HepG2 (cell line): ENCODE data around the gene MED15. TPM values are rescaled to one million over a fixed set of nuclear protein-coding genes. Genes with fewer than 3 reads are reported as not detected.

Experiments used
- ATAC-seq: fragments of 200-7000 bp; cut with Tn5 transposase; 3 replicates; pipeline ENCODE4 v1.9.1; 2020; ENCODE audit warnings: mild to moderate bottlenecking, moderate library complexity
- BruUV-seq: library from RNA; stranded (reverse); fragments of 400-500 nt; replicated peaks from 2 replicates; lab custom pipeline; 2021; lab: Mats Ljungman, UMichigan
- CTCF ChIA-PET: fragments of 300-600 bp; formaldehyde crosslinking; extraction: SDS; loops from one replicate; lab custom pipeline; 2021; ENCODE audit warnings: low total read pairs, inconsistent platforms, low intra/inter-chr PET ratio; lab: Yijun Ruan, JAX
- POLR2A ChIA-PET: fragments of 350-600 bp; sonication (Branson Sonifier 250); formaldehyde crosslinking; loops from one replicate; lab custom pipeline; 2020; ENCODE audit warnings: antibody characterized with exemption, inconsistent platforms; lab: Yijun Ruan, JAX
- DNase-seq: peaks from one replicate; pipeline ENCODE4 v3.0.0-alpha.2; 2015; ENCODE audit warnings: low spot score
- FAIRE-seq: peaks from 3 replicates; lab custom pipeline; 2011; peaks lifted over from hg19 to GRCh38; lab: Jason Lieb, UNC
- H2AFZ ChIP-seq: one replicate; pipeline ENCODE4 v1.6.1; 2011; ENCODE audit warnings: low read length, inconsistent platforms
- H3K27ac ChIP-seq: fragments of 300-600 bp; 3 replicates; pipeline ENCODE4 v1.8.0; 2011; ENCODE audit warnings: mixed run types, mild to moderate bottlenecking, mixed read lengths, low read length, inconsistent platforms; ENCODE audit not compliant: insufficient read depth; ENCODE audit errors: extremely low read length
- H3K27me3 ChIP-seq, 2 experiments: fragments of 200-600 bp in 1 of 2; 2 replicates in 1 of 2; 3 replicates in 1 of 2; pipeline versions ENCODE4 v1.6.0 to v1.8.0; 2011; ENCODE audit warnings: low read length in 2 of 2, mild to moderate bottlenecking in 2 of 2, moderate library complexity in 2 of 2, inconsistent platforms in 1 of 2; ENCODE audit not compliant: insufficient read depth in 2 of 2, control insufficient read depth in 1 of 2
- H3K36me3 ChIP-seq, 2 experiments: fragments of 200-600 bp in 1 of 2; replicated peaks in 1 of 2; 2 replicates in 1 of 2; 3 replicates in 1 of 2; pipeline versions ENCODE4 v1.5.1 to v1.8.0; 2011; ENCODE audit warnings: low read length in 2 of 2, inconsistent platforms in 1 of 2; ENCODE audit not compliant: insufficient read depth in 2 of 2, control insufficient read depth in 1 of 2
- H3K4me1 ChIP-seq: 2 replicates; pipeline ENCODE4 v1.5.1; 2012; ENCODE audit warnings: low read length, inconsistent platforms; ENCODE audit not compliant: insufficient read depth
- H3K4me2 ChIP-seq: 2 replicates; pipeline ENCODE4 v1.6.0; 2011; ENCODE audit warnings: low read depth, low read length, inconsistent platforms
- H3K4me3 ChIP-seq, 3 experiments: fragments of 200-600 bp in 1 of 3; sonication (generic), shearing (Covaris generic) in 1 of 3; replicated peaks in 1 of 3; 2 replicates each; pipeline ENCODE4 v1.5.1; 2011 to 2016; ENCODE audit warnings: low read length in 3 of 3, inconsistent platforms in 2 of 3, low read depth in 2 of 3, mild to moderate bottlenecking in 2 of 3, control low read depth in 1 of 3, mixed read lengths in 1 of 3; ENCODE audit not compliant: insufficient read depth in 1 of 3
- H3K79me2 ChIP-seq: one replicate; pipeline ENCODE4 v1.6.1; 2011; ENCODE audit warnings: low read length, inconsistent platforms; ENCODE audit not compliant: insufficient read depth
- H3K9ac ChIP-seq: 2 replicates; pipeline ENCODE4 v1.6.0; 2011; ENCODE audit warnings: mild to moderate bottlenecking, low read depth, low read length, inconsistent platforms; ENCODE audit not compliant: insufficient read depth
- H3K9me3 ChIP-seq: 2 replicates; pipeline ENCODE4 v1.5.1; 2012; ENCODE audit warnings: mild to moderate bottlenecking, low read length
- H4K20me1 ChIP-seq: 2 replicates; pipeline ENCODE4 v1.6.0; 2011; ENCODE audit warnings: inconsistent platforms, mild to moderate bottlenecking, low read length, moderate library complexity; ENCODE audit not compliant: insufficient read depth
- MED13 ChIP-seq: sonication (generic); formaldehyde crosslinking; IDR thresholded peaks from 2 replicates; pipeline ENCODE4 v1.5.0; 2020; ENCODE audit warnings: missing genetic modification reagents
- SYNCRIP ChIP-seq: fragments of 200-400 bp; formaldehyde crosslinking; IDR thresholded peaks from 2 replicates; pipeline ENCODE4 v1.6.1; 2018; ENCODE audit warnings: mild to moderate bottlenecking, low read depth, low read length; ENCODE audit not compliant: insufficient read depth
- TCF12 ChIP-seq, 2 experiments: fragments of 450-650 bp in 1 of 2; sonication (generic) in 1 of 2; formaldehyde crosslinking in 1 of 2; IDR thresholded peaks; 2 replicates each; pipeline versions ENCODE4 v1.6.1 to v1.8.0; 2017 to 2022; ENCODE audit warnings: antibody characterized with exemption in 1 of 2, mild to moderate bottlenecking in 1 of 2, missing genetic modification reagents in 1 of 2, moderate library complexity in 1 of 2
- ZMYM3 ChIP-seq: sonication (generic); formaldehyde crosslinking; IDR thresholded peaks from 2 replicates; pipeline ENCODE4 v1.5.1; 2020; ENCODE audit warnings: mild to moderate bottlenecking, missing genetic modification reagents
- WGBS: methylation state at CpG from one replicate; pipeline ENCODE4 v1.1.6; 2017; ENCODE audit warnings: low lambda C conversion rate; 5-methylcytosine and 5-hydroxymethylcytosine counted together
- in situ Hi-C: cut with HindIII; loops from 2 replicates; pipeline ENCODE4 v1.10.0; 2017; ENCODE audit warnings: low pct_unique_long_range_greater_than_20kb; ENCODE audit not compliant: extremely low pct_ligation_motif_present
- intact Hi-C: fragments of 100-400 bp; cut with micrococcal nuclease; formaldehyde crosslinking; loops from one replicate; pipeline ENCODE4 v1.10.0; 2022; ENCODE audit not compliant: unreplicated experiment
- polyA plus RNA-seq, 8 experiments: library from polyadenylated mRNA; depleted of rRNA in 3 of 8; stranded (reverse) in 7 of 8; unstranded in 1 of 8; fragments of >200 nt; fragmentation: Illumina TruSeq in 4 of 8; extraction: Trizol in 4 of 8; gene quantifications; 2 replicates each; pipeline versions ENCODE4 v1.2.1 to v1.2.3, GENCODE V29; 2011 to 2016; ENCODE audit warnings: low read depth in 4 of 8, missing spikeins in 1 of 8, mixed read lengths in 1 of 8; ENCODE audit not compliant: insufficient read depth in 1 of 8
- total RNA-seq, 5 experiments: library from RNA; depleted of rRNA; stranded (reverse); fragments of >200 nt; fragmentation: Illumina TruSeq; extraction: Trizol; gene quantifications; 2 replicates each; pipeline ENCODE4 v1.2.3, GENCODE V29; 2016; ENCODE audit warnings: low read depth in 1 of 5
- TF ChIP-seq, protein P1 (sequence below), 2 experiments: fragments of 450-650 bp in 1 of 2; sonication (generic) in 1 of 2; formaldehyde crosslinking in 1 of 2; IDR thresholded peaks; 2 replicates each; pipeline versions ENCODE4 v1.6.1 to v1.8.0; 2016 to 2022; ENCODE audit warnings: antibody characterized with exemption in 1 of 2, mild to moderate bottlenecking in 1 of 2, missing genetic modification reagents in 1 of 2
- TF ChIP-seq, protein P2 (sequence below): sonication (generic); formaldehyde crosslinking; IDR thresholded peaks from 2 replicates; pipeline ENCODE4 v1.4.0; 2020; ENCODE audit warnings: missing genetic modification reagents, borderline replicate concordance

The MED15 gene
- total and polyA plus RNA-seq, 2 of the 13 experiments (the other 11 are each of a cell fraction or from before 2014, with no cell fraction given), result 14.3 to 27.0 TPM

DNA sequence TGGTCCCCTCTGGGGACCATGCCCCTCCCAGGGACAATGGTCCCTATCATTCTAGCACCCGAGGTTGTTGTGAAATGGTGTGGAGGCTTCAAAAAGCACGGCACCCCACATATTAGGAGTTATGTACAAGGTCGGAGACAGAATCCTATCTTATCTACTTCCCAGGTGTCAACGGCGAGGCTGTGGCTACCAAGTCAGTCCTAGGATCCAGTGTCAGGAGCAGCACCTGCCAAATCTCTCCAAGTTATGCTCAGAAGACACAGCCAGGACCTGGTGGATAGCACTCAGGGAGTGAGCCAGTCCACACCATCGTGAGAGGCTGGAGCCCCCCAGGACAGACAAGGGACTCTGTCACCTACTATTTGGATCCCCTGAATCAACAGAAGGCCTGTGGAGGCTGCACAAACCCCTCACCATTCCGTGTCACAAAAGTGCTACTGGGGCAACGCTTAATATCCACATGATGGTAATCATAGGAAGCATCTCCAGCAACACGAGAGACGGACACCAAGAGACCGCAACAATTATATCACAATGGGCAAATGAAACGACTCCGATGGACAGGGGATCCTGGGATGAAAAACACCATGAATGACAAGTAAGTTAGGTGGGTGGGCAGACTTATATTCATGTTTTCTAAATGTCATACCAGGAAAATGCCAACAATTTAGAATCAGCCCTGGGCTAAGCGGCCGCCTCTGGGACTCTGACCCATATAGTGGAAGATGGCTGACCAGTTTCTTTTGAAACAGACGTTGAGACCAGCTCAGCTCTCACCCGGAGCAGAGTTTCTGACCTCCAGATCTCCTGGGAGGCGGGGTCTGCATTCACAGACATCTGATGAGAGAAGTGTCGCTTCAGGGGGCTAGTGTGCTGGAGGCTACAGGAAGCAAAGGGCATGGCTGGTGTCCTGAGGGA lies 108.4 kb downstream of the MED15 start:
- no peak overlapping the region for H3K4me3 ChIP-seq
- DNase-seq, result no peak
- H3K36me3 ChIP-seq, result no peaks in the 10 kb centered on the region
- no peak overlapping the region for H2AFZ ChIP-seq
- POLR2A ChIA-PET, result no interaction called here
- WGBS, result 34% methylated on average over 15 of the region's 19 CpGs
- no peak overlapping the region for H3K4me2 ChIP-seq
- no peaks in the 10 kb centered on the region for H3K9me3 ChIP-seq
- peaks cover 0 to 49% of the 10 kb centered on the region in 2 experiments; a peak in 3 of 5 replicates for H3K27me3 ChIP-seq
- no peak overlapping the region for H3K27ac ChIP-seq
- intact Hi-C loops (no loop called here), in situ Hi-C loops (loop anchor here (10.0 kb wide), 1 partner anchor 79 kb away; no protein-coding TSS in a partner anchor)
- H3K9ac ChIP-seq, result no peak overlapping the region
- peaks cover 13% of the 10 kb centered on the region; the same call in 1 of the 2 replicates for H3K4me1 ChIP-seq
- no peaks in the 10 kb centered on the region for H3K79me2 ChIP-seq
- no peak for FAIRE-seq
- no peak for ATAC-seq
- CTCF ChIA-PET, result no interaction called here
- H4K20me1 ChIP-seq, result no peaks in the 10 kb centered on the region
- no TSS peak for BruUV-seq
- TF ChIP-seq, protein P1, sequence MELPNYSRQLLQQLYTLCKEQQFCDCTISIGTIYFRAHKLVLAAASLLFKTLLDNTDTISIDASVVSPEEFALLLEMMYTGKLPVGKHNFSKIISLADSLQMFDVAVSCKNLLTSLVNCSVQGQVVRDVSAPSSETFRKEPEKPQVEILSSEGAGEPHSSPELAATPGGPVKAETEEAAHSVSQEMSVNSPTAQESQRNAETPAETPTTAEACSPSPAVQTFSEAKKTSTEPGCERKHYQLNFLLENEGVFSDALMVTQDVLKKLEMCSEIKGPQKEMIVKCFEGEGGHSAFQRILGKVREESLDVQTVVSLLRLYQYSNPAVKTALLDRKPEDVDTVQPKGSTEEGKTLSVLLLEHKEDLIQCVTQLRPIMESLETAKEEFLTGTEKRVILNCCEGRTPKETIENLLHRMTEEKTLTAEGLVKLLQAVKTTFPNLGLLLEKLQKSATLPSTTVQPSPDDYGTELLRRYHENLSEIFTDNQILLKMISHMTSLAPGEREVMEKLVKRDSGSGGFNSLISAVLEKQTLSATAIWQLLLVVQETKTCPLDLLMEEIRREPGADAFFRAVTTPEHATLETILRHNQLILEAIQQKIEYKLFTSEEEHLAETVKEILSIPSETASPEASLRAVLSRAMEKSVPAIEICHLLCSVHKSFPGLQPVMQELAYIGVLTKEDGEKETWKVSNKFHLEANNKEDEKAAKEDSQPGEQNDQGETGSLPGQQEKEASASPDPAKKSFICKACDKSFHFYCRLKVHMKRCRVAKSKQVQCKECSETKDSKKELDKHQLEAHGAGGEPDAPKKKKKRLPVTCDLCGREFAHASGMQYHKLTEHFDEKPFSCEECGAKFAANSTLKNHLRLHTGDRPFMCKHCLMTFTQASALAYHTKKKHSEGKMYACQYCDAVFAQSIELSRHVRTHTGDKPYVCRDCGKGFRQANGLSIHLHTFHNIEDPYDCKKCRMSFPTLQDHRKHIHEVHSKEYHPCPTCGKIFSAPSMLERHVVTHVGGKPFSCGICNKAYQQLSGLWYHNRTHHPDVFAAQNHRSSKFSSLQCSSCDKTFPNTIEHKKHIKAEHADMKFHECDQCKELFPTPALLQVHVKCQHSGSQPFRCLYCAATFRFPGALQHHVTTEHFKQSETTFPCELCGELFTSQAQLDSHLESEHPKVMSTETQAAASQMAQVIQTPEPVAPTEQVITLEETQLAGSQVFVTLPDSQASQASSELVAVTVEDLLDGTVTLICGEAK (IDR thresholded peaks at IDR 0.05), result no peak
- TF ChIP-seq, protein P1 (CRISPR knock-in tag; IDR thresholded peaks at IDR 0.05), result no peak
- TF ChIP-seq SYNCRIP (no peak), TCF12 (IDR thresholded peaks at IDR 0.05) (no peak), TCF12 (CRISPR knock-in tag; IDR thresholded peaks at IDR 0.05) (no peak), ZMYM3 (CRISPR knock-in tag) (no peak), MED13 (CRISPR knock-in tag) (no peak)
- TF ChIP-seq, protein P2, sequence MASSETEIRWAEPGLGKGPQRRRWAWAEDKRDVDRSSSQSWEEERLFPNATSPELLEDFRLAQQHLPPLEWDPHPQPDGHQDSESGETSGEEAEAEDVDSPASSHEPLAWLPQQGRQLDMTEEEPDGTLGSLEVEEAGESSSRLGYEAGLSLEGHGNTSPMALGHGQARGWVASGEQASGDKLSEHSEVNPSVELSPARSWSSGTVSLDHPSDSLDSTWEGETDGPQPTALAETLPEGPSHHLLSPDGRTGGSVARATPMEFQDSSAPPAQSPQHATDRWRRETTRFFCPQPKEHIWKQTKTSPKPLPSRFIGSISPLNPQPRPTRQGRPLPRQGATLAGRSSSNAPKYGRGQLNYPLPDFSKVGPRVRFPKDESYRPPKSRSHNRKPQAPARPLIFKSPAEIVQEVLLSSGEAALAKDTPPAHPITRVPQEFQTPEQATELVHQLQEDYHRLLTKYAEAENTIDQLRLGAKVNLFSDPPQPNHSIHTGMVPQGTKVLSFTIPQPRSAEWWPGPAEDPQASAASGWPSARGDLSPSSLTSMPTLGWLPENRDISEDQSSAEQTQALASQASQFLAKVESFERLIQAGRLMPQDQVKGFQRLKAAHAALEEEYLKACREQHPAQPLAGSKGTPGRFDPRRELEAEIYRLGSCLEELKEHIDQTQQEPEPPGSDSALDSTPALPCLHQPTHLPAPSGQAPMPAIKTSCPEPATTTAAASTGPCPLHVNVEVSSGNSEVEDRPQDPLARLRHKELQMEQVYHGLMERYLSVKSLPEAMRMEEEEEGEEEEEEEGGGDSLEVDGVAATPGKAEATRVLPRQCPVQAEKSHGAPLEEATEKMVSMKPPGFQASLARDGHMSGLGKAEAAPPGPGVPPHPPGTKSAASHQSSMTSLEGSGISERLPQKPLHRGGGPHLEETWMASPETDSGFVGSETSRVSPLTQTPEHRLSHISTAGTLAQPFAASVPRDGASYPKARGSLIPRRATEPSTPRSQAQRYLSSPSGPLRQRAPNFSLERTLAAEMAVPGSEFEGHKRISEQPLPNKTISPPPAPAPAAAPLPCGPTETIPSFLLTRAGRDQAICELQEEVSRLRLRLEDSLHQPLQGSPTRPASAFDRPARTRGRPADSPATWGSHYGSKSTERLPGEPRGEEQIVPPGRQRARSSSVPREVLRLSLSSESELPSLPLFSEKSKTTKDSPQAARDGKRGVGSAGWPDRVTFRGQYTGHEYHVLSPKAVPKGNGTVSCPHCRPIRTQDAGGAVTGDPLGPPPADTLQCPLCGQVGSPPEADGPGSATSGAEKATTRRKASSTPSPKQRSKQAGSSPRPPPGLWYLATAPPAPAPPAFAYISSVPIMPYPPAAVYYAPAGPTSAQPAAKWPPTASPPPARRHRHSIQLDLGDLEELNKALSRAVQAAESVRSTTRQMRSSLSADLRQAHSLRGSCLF (CRISPR knock-in tag), result no peak
